ENCODE results near the gene SEC24D. TPM values are rescaled to one million over a fixed set of nuclear protein-coding genes. Genes with fewer than 3 reads are reported as not detected.
"Not testable (repeated sequence)": the region's sequence is repeated elsewhere in the genome, so short reads cannot be mapped to it uniquely, and the experiment has no call there.

Gene SEC24D, protein sequence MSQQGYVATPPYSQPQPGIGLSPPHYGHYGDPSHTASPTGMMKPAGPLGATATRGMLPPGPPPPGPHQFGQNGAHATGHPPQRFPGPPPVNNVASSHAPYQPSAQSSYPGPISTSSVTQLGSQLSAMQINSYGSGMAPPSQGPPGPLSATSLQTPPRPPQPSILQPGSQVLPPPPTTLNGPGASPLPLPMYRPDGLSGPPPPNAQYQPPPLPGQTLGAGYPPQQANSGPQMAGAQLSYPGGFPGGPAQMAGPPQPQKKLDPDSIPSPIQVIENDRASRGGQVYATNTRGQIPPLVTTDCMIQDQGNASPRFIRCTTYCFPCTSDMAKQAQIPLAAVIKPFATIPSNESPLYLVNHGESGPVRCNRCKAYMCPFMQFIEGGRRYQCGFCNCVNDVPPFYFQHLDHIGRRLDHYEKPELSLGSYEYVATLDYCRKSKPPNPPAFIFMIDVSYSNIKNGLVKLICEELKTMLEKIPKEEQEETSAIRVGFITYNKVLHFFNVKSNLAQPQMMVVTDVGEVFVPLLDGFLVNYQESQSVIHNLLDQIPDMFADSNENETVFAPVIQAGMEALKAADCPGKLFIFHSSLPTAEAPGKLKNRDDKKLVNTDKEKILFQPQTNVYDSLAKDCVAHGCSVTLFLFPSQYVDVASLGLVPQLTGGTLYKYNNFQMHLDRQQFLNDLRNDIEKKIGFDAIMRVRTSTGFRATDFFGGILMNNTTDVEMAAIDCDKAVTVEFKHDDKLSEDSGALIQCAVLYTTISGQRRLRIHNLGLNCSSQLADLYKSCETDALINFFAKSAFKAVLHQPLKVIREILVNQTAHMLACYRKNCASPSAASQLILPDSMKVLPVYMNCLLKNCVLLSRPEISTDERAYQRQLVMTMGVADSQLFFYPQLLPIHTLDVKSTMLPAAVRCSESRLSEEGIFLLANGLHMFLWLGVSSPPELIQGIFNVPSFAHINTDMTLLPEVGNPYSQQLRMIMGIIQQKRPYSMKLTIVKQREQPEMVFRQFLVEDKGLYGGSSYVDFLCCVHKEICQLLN
- total RNA-seq (10 to 100 TPM; 14.3 to 19.8 TPM), polyA plus RNA-seq (1 to 10 TPM; 7.2 to 9.8 (median 8.0) TPM), total RNA-seq (6.4 to 33.9 (median 22.3) reads per million in 6 experiments)

DNA sequence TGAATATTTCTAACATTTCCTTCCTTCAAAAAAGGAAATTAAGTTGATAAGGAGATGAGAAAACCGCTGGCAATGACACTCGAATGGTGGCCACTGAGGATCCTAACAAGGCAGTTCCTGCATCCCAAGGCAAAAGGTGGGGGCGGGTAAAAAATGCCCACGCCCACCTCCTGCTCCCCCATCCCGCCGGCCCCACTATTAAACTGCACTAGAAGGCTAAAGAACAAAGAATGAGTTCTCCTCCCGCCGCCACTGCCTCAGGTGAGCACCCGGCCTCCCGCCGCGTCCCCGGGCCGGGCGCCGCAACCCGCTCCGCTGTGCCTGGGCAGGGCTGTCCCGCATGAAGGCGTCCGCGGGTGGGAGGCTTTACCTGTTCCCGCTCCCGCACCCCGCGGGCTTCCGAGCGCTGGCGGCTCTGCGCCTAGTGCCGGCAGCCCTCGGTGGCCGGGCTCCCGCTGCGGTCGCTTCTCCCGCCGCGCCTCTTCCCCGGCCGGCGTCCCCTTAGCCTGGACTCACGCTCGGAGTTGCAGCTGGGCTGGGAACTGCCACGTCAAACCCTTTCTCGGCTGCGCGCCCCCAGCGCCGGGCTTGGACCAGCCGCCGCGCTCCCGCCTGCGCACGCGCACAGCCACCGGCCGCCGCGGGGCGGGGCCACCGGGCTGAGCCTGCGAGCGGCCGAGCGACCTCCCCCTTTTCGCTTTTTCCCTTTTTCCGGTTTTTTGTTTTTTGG is at the start of gene SEC24D:
Gene SEC24D, minus strand, starts transcription at position 556 of the 730 bp plus-strand sequence. CDS start 2,430 bp downstream, outside the sequence.
- peaks cover 0 to 4% (median 0%) of the 10 kb centered on the region in 5 donors for H3K27me3 Mint-ChIP-seq
- ATAC-seq (peak; percentile 80 to 88), DNase-seq (peak; percentile 71 to 91 (median 82))
- H3K4me3 Mint-ChIP-seq, result peak within 1 kb of the TSS; percentile 93 to 100 (median 100)
- peak within 1 kb of the TSS; percentile 91 to 99 (median 96) for H3K27ac Mint-ChIP-seq
- POLR2A ChIA-PET, result interaction anchor here (1.2 kb wide), 2 partner anchors 15 to 151 kb away, joined by 4 to 5 read pairs; partner anchors contain the start of gene METTL14
- peaks cover 4 to 16% (median 10%) of the 10 kb centered on the region in 3 donors for H3K36me3 Mint-ChIP-seq
- no peaks in the 10 kb centered on the region for H3K9me3 Mint-ChIP-seq
- H3K4me1 Mint-ChIP-seq, result peaks cover 7 to 29% (median 19%) of the 10 kb centered on the region in 4 donors

DNA sequence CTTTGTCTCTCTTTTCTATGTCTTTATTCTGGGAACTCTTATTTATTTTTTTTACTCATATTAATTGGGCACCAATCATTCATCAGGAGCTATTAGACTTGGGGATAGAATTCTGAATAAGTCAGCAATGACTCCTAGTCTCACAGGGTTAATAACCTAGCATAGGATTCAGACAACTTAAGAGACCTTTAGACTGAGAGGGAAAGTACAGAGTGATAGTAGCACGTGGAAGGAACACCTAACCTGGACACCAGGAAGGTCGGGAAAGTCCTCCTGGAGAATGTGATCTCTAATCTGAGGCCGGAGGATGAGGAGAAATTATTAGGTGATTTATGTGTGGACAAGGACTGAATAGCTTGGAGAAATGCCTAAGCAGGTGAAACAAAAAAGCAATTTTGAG is 48.8 kb upstream of the SEC24D start:
- ATAC-seq, result no peak
- peaks cover 0 to 3% (median 0%) of the 10 kb centered on the region in 9 donors for H3K9me3 Mint-ChIP-seq
- peaks cover 7 to 21% (median 17%) of the 10 kb centered on the region in 5 donors for H3K27me3 Mint-ChIP-seq

DNA sequence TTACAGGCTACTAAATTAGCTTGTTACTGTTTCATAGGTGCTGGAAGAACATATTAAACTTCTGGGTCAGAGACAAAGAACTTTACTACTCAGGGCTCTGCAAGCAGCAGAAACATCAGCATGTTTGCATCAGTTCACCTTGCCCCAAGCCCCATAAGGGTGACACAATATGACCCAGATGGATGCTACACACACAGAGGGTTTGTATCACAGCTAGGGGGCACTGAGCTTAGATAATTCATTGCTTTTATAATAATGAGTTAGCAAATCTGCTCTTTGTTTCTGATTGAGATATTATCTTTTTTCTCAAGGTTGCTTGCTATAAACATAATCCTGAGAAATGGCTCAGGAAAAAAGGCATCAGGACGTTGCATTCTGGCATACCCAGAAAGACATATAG is 47.9 kb upstream of the SEC24D start:
- Mint-ChIP-seq H3K4me1 (peaks cover 4 to 8% (median 7%) of the 10 kb centered on the region in 4 donors), H3K27me3 (peaks cover 7 to 17% (median 10%) of the 10 kb centered on the region in 5 donors), H3K4me3 (no peak overlapping the region), H3K36me3 (peaks cover 0 to 6% (median 2%) of the 10 kb centered on the region in 3 donors), H3K27ac (no peak overlapping the region), H3K9me3 (peaks cover 0 to 6% (median 2%) of the 10 kb centered on the region in 9 donors)
- DNase-seq (no peak), ATAC-seq (no peak)
- POLR2A ChIA-PET, result interaction anchor here (0.7 kb wide), 1 partner anchor 14 kb away, joined by 3 read pairs; no protein-coding TSS in a partner anchor

More for the DNA sequence above, 48.8 kb upstream of the SEC24D start:
- DNase-seq, result no peak
- Mint-ChIP-seq H3K4me3 (no peak overlapping the region), H3K4me1 (peaks cover 8 to 13% (median 13%) of the 10 kb centered on the region in 4 donors), H3K36me3 (no peaks in the 10 kb centered on the region), H3K27ac (no peak overlapping the region)
- POLR2A ChIA-PET, result no interaction called here

DNA sequence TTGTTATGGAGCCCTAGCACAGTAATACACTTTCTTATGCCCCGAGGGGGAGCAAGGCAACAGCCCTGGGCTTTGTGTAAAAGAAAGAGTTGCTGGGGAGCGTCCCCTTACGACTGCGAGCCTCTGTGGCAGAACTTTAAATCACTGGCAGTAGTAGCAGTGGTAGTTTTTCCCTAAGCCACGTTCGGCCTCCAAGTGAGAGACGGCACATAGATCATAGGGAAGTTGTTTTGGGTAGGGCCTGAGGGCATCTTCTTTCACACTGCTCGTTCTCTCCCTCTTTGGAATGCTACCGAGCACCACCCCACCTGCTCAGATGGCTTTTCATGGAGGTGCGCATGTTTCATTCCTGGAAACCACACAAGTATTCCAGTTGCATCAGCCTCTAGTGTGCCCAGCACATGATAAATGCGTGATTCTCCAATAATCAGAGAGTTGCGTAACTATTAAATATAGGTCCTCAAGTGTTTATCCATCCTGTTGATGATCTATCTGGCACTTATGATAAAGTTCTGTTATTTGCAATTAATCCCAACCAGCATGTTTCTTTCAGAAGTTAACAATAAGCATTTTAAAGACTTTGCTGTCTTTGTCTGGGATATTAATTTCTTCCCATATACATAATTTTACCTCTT is 45.7 kb upstream of the SEC24D start:
- Mint-ChIP-seq H3K4me1 (no peaks in the 10 kb centered on the region), H3K36me3 (peaks cover 0 to 20% (median 15%) of the 10 kb centered on the region in 3 donors), H3K4me3 (no peak overlapping the region), H3K9me3 (peaks cover 0 to 21% (median 5%) of the 10 kb centered on the region in 9 donors), H3K27ac (peak overlapping the region in 1 of 10 donors; percentile 45), H3K27me3 (peaks cover 3 to 12% (median 5%) of the 10 kb centered on the region in 5 donors)
- no peak for ATAC-seq
- POLR2A ChIA-PET, result no interaction called here
- no peak for DNase-seq

DNA sequence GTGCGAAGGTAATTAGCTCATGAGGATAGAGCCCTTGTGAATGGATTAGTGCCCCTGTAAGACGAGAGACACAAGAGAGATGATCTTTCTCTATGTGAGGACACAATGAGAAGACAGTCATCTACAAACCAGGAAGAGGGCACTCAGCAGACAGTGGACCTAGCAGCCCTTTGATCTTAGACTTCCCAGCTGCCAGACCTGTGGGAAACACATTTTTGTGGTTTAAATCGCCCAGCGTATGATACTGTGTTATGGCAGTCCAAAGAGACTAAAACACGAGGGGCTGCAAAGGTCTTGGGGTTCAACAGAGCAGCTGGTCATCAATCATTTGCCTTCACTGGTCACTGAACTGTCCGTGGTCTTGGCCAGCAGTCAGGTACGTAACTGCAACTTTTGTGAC is 43.5 kb upstream of the SEC24D start:
- Mint-ChIP-seq H3K27ac (no peak overlapping the region), H3K4me3 (no peak overlapping the region), H3K4me1 (no peaks in the 10 kb centered on the region), H3K9me3 (peaks cover 0 to 21% (median 5%) of the 10 kb centered on the region in 9 donors), H3K27me3 (peaks cover 0 to 18% (median 2%) of the 10 kb centered on the region in 5 donors), H3K36me3 (peaks cover 0 to 30% (median 18%) of the 10 kb centered on the region in 3 donors)
- POLR2A ChIA-PET, result no interaction called here
- DNase-seq (no peak), ATAC-seq (no peak)

DNA sequence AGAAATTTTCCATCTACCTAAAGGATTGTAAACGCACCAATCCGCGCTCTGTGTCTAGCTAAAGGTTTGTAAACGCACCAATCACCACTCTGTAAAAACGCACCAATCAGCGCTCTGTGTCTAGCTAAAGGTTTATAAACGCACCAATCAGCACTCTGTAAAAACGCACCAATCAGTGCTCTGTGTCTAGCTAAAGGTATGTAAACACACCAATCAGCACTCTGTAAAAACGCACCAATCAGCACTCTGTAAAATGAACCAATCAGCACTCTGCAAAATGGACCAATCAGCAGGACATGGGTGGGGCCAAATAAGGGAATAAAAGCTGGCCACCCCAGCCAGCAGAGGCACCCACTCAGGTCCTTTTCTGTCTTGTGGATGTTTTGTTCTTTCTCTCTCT is 42.6 kb upstream of the SEC24D start:
- H3K4me1 Mint-ChIP-seq, result not testable (repeated sequence)
- POLR2A ChIA-PET, result interaction anchor here (0.6 kb wide), 1 partner anchor 10 kb away, joined by 3 read pairs; the partner anchor contains the start of gene SYNPO2

DNA sequence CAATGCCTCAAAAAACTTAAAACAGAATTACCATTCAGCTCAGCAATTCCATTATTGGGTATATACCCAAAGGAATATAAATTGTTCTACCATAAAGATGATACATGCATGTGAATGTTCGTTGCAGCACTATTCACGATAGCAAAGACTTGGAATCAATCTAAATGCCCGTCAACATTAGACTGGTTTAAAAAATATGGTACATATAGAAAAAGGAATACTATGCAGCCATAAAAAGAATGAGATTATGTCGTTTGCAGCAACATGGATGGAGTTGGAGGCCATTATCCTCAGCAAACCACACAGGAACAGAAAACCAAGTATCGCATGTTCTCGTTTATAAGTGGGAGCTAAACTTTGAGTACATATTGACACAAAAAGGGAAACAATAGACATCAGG is 41.9 kb upstream of the SEC24D start:
- DNase-seq (no peak), ATAC-seq (no peak)
- peaks cover 0 to 21% (median 5%) of the 10 kb centered on the region in 9 donors for H3K9me3 Mint-ChIP-seq
- H3K27ac Mint-ChIP-seq, result no peak overlapping the region
- H3K4me1 Mint-ChIP-seq, result no peaks in the 10 kb centered on the region
- H3K4me3 Mint-ChIP-seq, result no peak overlapping the region
- POLR2A ChIA-PET, result interaction anchor here (0.6 kb wide), 1 partner anchor 11 kb away, joined by 3 read pairs; the partner anchor contains the start of gene SYNPO2
- peaks cover 0 to 18% (median 2%) of the 10 kb centered on the region in 5 donors for H3K27me3 Mint-ChIP-seq
- peaks cover 0 to 30% (median 18%) of the 10 kb centered on the region in 3 donors for H3K36me3 Mint-ChIP-seq

More for the DNA sequence above, 42.6 kb upstream of the SEC24D start:
- not testable (repeated sequence) for H3K27ac Mint-ChIP-seq, DNase-seq, ATAC-seq, H3K4me3 Mint-ChIP-seq
- peaks cover 0 to 18% (median 2%) of the 10 kb centered on the region in 5 donors for H3K27me3 Mint-ChIP-seq
- peaks cover 0 to 30% (median 18%) of the 10 kb centered on the region in 3 donors for H3K36me3 Mint-ChIP-seq
- peaks cover 0 to 21% (median 5%) of the 10 kb centered on the region in 9 donors for H3K9me3 Mint-ChIP-seq

DNA sequence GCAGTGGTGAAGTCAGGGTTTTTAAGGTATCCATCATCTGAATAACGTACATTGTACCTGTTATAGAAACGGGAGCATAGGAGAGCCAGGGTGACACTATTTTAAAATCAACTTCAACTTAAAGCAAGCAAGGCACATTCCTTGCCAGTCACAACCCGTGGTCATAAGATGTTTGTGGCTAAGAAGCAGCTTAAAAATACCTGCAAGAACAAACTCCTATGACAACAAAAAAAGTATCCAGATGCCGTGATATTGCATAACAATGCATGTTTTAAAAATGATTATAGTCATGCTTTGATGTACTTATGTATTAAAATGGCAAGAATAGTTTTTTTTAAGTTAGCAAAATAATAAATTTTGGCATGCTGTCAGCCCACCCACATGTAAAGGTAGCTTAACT is 36.3 kb upstream of the SEC24D start:
- Mint-ChIP-seq H3K27me3 (peaks cover 0 to 16% (median 2%) of the 10 kb centered on the region in 5 donors), H3K4me3 (no peak overlapping the region), H3K4me1 (no peaks in the 10 kb centered on the region), H3K27ac (no peak overlapping the region), H3K36me3 (peaks cover 0 to 12% (median 7%) of the 10 kb centered on the region in 3 donors), H3K9me3 (peaks cover 0 to 2% (median 0%) of the 10 kb centered on the region in 9 donors)
- no peak for ATAC-seq
- POLR2A ChIA-PET, result no interaction called here
- no peak for DNase-seq

DNA sequence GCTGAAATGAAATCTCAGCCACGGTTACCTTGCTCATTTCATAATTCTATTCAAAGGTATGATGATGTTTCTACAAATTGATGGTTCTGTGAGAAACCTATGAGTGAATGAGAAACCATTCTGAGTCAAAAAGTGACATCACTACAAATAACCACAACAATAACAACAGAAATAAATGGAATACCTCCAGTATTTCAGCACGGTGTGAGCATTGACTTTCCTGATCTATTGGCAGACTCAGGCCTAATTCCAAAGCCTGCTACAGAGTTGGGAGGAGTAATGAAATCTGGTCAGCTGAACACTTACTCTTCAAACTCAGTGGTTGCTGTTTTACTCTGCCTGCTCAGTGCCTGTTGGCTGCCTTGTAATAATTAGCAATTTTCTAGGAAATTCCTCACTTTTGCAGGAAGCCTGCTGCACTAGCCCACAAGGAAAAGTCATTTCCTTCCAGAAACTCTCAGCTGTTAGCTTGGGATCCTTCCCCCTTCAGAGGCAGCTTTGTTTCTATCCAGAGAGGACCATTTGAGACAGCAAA is 33.9 kb upstream of the SEC24D start:
- no peak overlapping the region for H3K27ac Mint-ChIP-seq
- H3K36me3 Mint-ChIP-seq, result peaks cover 0 to 2% (median 0%) of the 10 kb centered on the region in 3 donors
- H3K4me3 Mint-ChIP-seq, result no peak overlapping the region
- peaks cover 0 to 8% (median 0%) of the 10 kb centered on the region in 4 donors for H3K4me1 Mint-ChIP-seq
- POLR2A ChIA-PET, result interaction anchor here (1.0 kb wide), 1 partner anchor 14 kb away, joined by 3 read pairs; no protein-coding TSS in a partner anchor
- no peaks in the 10 kb centered on the region for H3K9me3 Mint-ChIP-seq
- ATAC-seq (no peak), DNase-seq (no peak)
- peaks cover 0 to 6% (median 0%) of the 10 kb centered on the region in 5 donors for H3K27me3 Mint-ChIP-seq

DNA sequence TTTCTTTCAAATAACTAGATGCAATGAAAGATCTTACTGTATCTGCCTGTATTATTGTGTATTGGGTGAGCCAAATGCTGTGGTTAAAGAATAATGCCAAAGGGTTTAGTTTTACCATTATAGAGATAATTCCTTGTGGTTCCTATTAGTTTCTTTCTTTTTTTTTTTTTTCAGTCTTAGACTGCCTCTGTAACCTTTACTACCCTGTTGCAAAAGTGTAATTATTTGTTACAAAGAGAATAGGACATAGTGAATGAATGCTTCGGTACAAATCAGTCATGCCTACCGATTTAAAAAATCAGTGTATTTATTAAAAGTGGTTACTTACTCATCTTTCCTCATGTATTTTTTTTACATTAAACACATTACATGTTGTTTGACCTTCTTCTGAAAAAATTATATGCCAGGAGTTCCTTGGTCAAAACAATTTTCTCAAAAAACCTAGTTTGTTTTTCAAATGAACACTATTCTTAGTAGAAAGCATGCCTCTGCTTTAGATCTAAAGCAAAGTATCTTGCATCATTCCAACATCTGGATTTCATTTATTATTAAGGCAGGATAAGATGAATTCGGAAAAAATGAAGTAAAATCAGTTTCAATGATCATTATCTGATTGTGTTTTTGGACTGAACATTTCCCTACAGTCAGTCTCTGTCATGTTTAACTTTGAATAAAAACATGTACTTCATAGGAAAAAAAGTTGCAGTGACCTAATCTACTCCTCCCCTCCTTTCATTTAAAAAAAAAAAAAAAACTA is 31.6 kb upstream of the SEC24D start:
- no peaks in the 10 kb centered on the region for H3K9me3 Mint-ChIP-seq
- peaks cover 0 to 6% (median 0%) of the 10 kb centered on the region in 5 donors for H3K27me3 Mint-ChIP-seq
- no peak overlapping the region for H3K27ac Mint-ChIP-seq
- H3K36me3 Mint-ChIP-seq, result no peaks in the 10 kb centered on the region
- H3K4me1 Mint-ChIP-seq, result peaks cover 0 to 8% (median 0%) of the 10 kb centered on the region in 4 donors
- POLR2A ChIA-PET, result no interaction called here
- DNase-seq, result no peak
- ATAC-seq, result no peak
- H3K4me3 Mint-ChIP-seq, result no peak overlapping the region
